ENCODE data around the gene HES7.

DNA sequence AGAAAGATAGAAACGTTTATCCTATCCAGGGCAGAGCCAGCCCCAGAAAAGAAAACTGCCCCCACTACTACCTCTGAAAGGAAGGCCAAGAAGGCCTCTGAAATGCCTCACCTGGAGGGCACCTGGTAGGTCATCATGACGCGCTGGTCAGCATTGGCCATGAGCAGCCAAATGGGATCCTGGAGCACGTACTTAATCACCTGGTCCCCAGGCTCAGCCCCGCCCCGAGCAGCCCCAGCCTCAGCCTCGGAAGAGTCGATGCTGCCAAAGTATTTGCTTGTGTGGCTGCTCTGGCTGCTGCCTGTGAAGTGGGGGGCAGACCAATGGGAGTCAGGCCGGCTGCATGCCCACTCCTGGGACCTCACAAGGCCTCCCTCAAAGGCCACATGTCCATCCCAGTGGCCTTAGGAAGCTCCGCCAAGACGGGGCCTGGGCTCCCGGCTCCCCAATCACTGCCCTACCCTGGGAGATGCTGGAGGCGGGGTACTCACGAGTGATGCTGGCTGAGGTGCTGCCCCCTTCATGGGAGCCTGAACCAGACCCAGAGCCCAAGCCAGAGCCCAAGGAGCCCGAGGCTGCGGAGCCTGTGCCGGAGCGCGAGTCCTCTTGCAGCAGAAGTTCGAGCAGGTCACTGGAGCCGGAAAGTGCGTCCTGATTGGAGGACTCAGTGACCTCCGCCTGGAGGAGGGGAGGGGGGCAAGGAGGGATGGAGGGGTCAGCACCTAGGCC is 18.4 kb upstream of the HES7 start:
- no peak for TF ChIP-seq CTCF (IDR thresholded peaks at IDR 0.05; ENCODE audit: low read length)
- TF ChIP-seq EZH2 (IDR thresholded peaks at IDR 0.05; ENCODE audit: borderline replicate concordance, low read length): no peak

All from OCI-LY1 (cell line).